HEK293T (cell line): ENCODE data around the gene RXFP3.

Source experiments
- CTCF ChIA-PET: fragments of 350-600 bp; formaldehyde crosslinking; extraction: SDS; loops from one replicate; lab custom pipeline; 2021; ENCODE audit warnings: antibody characterized with exemption, inconsistent platforms; lab: Yijun Ruan, JAX
- POLR2A ChIA-PET: fragments of 350-600 bp; formaldehyde crosslinking; extraction: SDS; loops from one replicate; lab custom pipeline; 2020; ENCODE audit warnings: antibody characterized with exemption, inconsistent platforms; lab: Yijun Ruan, JAX
- DNase-seq: peaks from one replicate; pipeline ENCODE4 v3.0.0; 2012; ENCODE audit warnings: mixed read lengths; ENCODE audit errors: extremely low spot score
- ARNT ChIP-seq: fragments of 450-650 bp; IDR thresholded peaks from 2 replicates; pipeline ENCODE4 v1.6.1; 2017; ENCODE audit warnings: mild to moderate bottlenecking
- BHLHE40 ChIP-seq: fragments of 450-650 bp; IDR thresholded peaks from 2 replicates; pipeline ENCODE4 v1.6.1; 2016; ENCODE audit warnings: mild to moderate bottlenecking, moderate library complexity, borderline replicate concordance
- CTBP1 ChIP-seq: fragments of 450-650 bp; IDR thresholded peaks from 2 replicates; pipeline ENCODE4 v1.6.1; 2016; ENCODE audit warnings: borderline replicate concordance
- ELF4 ChIP-seq: fragments of 450-650 bp; IDR thresholded peaks from 2 replicates; pipeline ENCODE4 v1.6.1; 2017; ENCODE audit warnings: antibody characterized with exemption
- FOXA1 ChIP-seq: fragments of 450-650 bp; IDR thresholded peaks from 2 replicates; pipeline ENCODE4 v1.6.1; 2016; ENCODE audit warnings: mild to moderate bottlenecking
- FOXK2 ChIP-seq: fragments of 450-650 bp; IDR thresholded peaks from 2 replicates; pipeline ENCODE4 v1.6.1; 2016; ENCODE audit warnings: mild to moderate bottlenecking
- FOXM1 ChIP-seq: fragments of 450-650 bp; IDR thresholded peaks from 2 replicates; pipeline ENCODE4 v1.6.1; 2017; ENCODE audit warnings: mild to moderate bottlenecking, borderline replicate concordance
- HDGF ChIP-seq: fragments of 450-650 bp; IDR thresholded peaks from 2 replicates; pipeline ENCODE4 v1.6.1; 2017; ENCODE audit warnings: antibody characterized with exemption, borderline replicate concordance
- L3MBTL2 ChIP-seq: fragments of 450-650 bp; conservative IDR thresholded peaks from 2 replicates; pipeline ENCODE4 v1.6.1; 2016; ENCODE audit warnings: mild to moderate bottlenecking
- LEF1 ChIP-seq: fragments of 450-650 bp; IDR thresholded peaks from 2 replicates; pipeline ENCODE4 v1.6.1; 2017; ENCODE audit warnings: mild to moderate bottlenecking, borderline replicate concordance
- NFRKB ChIP-seq: fragments of 450-650 bp; IDR thresholded peaks from 2 replicates; pipeline ENCODE4 v1.6.1; 2016; ENCODE audit warnings: mild to moderate bottlenecking, moderate library complexity
- PKNOX1 ChIP-seq: fragments of 450-650 bp; IDR thresholded peaks from 2 replicates; pipeline ENCODE4 v1.6.1; 2016
- SP1 ChIP-seq: fragments of 450-650 bp; IDR thresholded peaks from 2 replicates; pipeline ENCODE4 v1.6.1; 2017
- SUZ12 ChIP-seq: fragments of 450-650 bp; IDR thresholded peaks from 2 replicates; pipeline ENCODE4 v1.6.1; 2016; ENCODE audit warnings: mild to moderate bottlenecking
- TARDBP ChIP-seq: fragments of 450-650 bp; IDR thresholded peaks from 2 replicates; pipeline ENCODE4 v1.6.1; 2016
- ZNF384 ChIP-seq: fragments of 450-650 bp; IDR thresholded peaks from 2 replicates; pipeline ENCODE4 v1.6.1; 2016

RXFP3 gene

GRCh38 chr5:33973271-33973670 lies 37.1 kb downstream of the RXFP3 start:
- ChIA-PET POLR2A (no interaction called here), CTCF (no interaction called here)
- DNase-seq = no peak
- TF ChIP-seq ARNT = no peak
- TF ChIP-seq TARDBP = no peak
- no peak for TF ChIP-seq L3MBTL2
- TF ChIP-seq LEF1 = no peak
- no peak for TF ChIP-seq PKNOX1
- TF ChIP-seq ELF4 = no peak
- no peak for TF ChIP-seq SUZ12
- TF ChIP-seq HDGF = no peak

GRCh38 chr5:33975852-33976251 lies 39.7 kb downstream of the RXFP3 start:
- POLR2A ChIA-PET = no interaction called here
- TF ChIP-seq NFRKB (no peak), HDGF (no peak), PKNOX1 (no peak), FOXA1 (no peak), FOXM1 (no peak), ZNF384 (no peak), ELF4 (no peak), SP1 (no peak), L3MBTL2 (no peak), SUZ12 (no peak), FOXK2 (no peak), BHLHE40 (no peak), CTBP1 (no peak), ARNT (no peak), LEF1 (no peak), TARDBP (no peak)
- DNase-seq = no peak
- CTCF ChIA-PET = no interaction called here

- POLR2A ChIA-PET = no interaction called here
- no peak for DNase-seq
- TF ChIP-seq NFRKB = no peak
- no peak for TF ChIP-seq CTBP1
- TF ChIP-seq ZNF384 = no peak
- no peak for TF ChIP-seq FOXA1
- no peak for TF ChIP-seq TARDBP
- no peak for TF ChIP-seq SP1
- TF ChIP-seq BHLHE40 = no peak
- TF ChIP-seq FOXK2 = no peak
- no peak for TF ChIP-seq L3MBTL2
- no peak for TF ChIP-seq SUZ12
- TF ChIP-seq HDGF = no peak
- no peak for TF ChIP-seq LEF1
- TF ChIP-seq FOXM1 = no peak
- no peak for TF ChIP-seq ARNT
- TF ChIP-seq PKNOX1 = no peak
- no peak for TF ChIP-seq ELF4
- CTCF ChIA-PET = no interaction called here
Observed at GRCh38 chr5:33976307-33976706, 40.1 kb downstream of the RXFP3 start.

GRCh38 chr5:33978306-33978705 lies 42.1 kb downstream of the RXFP3 start:
- CTCF ChIA-PET = interaction anchor here (0.8 kb wide), 1 partner anchor 9 kb away, joined by 4 read pairs; no protein-coding TSS in a partner anchor
- POLR2A ChIA-PET = interaction anchor here (1.1 kb wide), 1 partner anchor 30 kb away, joined by 3 read pairs; the partner anchor contains the start of gene AMACR
- TF ChIP-seq HDGF = no peak
- no peak for TF ChIP-seq SP1
- no peak for TF ChIP-seq CTBP1
- no peak for TF ChIP-seq FOXA1
- no peak for TF ChIP-seq FOXK2
- no peak for TF ChIP-seq FOXM1
- TF ChIP-seq L3MBTL2 = no peak
- TF ChIP-seq ZNF384 = no peak
- DNase-seq = no peak

GRCh38 chr5:33980030-33980429 lies 43.8 kb downstream of the RXFP3 start:
- DNase-seq = no peak
- no peak for TF ChIP-seq SUZ12
- no peak for TF ChIP-seq BHLHE40
- POLR2A ChIA-PET = no interaction called here
- CTCF ChIA-PET = no interaction called here

GRCh38 chr5:33981408-33982162 lies 45.4 kb downstream of the RXFP3 start:
- ChIA-PET POLR2A (no interaction called here), CTCF (interaction anchor here (0.7 kb wide), 1 partner anchor 1091 kb away, joined by 3 read pairs; no protein-coding TSS in a partner anchor)
- TF ChIP-seq L3MBTL2 (no peak), SP1 (no peak), FOXA1 (no peak), NFRKB (no peak), BHLHE40 (no peak), ZNF384 (no peak)
- no peak for DNase-seq

- no peak for TF ChIP-seq L3MBTL2
- TF ChIP-seq LEF1 = no peak
- DNase-seq = no peak
- CTCF ChIA-PET = no interaction called here
- POLR2A ChIA-PET = no interaction called here
Observed at GRCh38 chr5:33984178-33984577, 48.0 kb downstream of the RXFP3 start.
